ENCODE results near the gene SEMA3B.

DNA sequence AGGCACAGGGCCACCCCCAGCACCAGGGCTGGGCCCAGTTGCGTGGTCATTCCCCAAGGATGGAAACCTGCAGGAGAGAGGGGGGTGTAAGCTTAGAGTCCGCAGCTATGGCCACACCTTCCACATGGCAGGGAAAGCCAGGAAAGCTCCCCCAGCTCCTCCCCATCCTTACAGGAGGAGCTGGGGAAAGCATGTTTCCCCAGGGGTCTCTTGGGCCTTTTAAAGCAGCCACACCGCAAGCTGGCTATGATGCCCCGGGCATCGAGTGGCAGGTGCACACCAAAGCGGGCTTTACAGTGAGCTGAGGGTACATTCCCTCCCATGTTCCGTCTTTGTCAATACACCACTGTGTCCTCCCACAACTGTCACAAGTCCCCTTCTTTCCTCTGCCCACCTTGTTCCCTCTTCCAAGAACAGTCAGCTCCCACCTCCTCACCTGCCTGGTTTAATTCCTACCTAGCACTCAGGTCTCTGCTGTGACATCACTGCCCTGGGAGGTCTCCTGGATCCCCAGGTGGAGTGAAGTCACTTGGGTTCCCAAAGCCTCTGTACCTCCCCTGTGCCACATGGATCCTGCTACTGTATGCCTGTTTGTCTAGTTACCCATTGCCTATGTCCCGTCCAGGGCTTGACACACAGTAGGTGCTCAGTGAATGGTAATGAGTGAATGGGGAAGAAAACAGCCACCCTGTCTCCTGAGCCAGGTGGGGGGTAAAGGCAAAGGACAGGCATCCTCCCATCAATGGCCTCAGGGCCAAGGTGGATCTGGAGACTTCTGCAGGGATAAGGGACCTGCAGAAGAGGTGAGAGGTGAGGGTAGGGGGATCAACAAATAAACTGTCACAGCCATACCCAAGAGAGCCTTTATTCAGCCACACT, 26.8 kb downstream of the SEMA3B start:
- TF ChIP-seq POLR2A (IDR thresholded peaks at IDR 0.05; ENCODE audit: low read depth, low read length) (no peak), CTCF (IDR thresholded peaks at IDR 0.05; ENCODE audit: extremely low read depth in 1 of 2, insufficient read depth in 1 of 2, low read depth in 1 of 2, low read length in 2 of 2) (no peak), EZH2 (IDR thresholded peaks at IDR 0.05; ENCODE audit: borderline replicate concordance, low read depth, low read length, severe bottlenecking) (no peak), POLR2AphosphoS5 (IDR thresholded peaks at IDR 0.05; ENCODE audit: insufficient read depth, low read depth, low read length) (no peak), MAX (IDR thresholded peaks at IDR 0.05; ENCODE audit: insufficient read depth, insufficient read length) (no peak), FOS (IDR thresholded peaks at IDR 0.05; ENCODE audit: borderline replicate concordance, insufficient read depth, low read length) (no peak), GATA2 (IDR thresholded peaks at IDR 0.05; ENCODE audit: insufficient read depth, insufficient read length, low read depth, low read length) (no peak), JUN (IDR thresholded peaks at IDR 0.05; ENCODE audit: borderline replicate concordance, insufficient read depth, insufficient read length, low read depth) (no peak)
